Astrocyte (in vitro differentiated cells and primary cell): ENCODE results near the gene THRA. TPM values are rescaled to one million over a fixed set of nuclear protein-coding genes. Genes with fewer than 3 reads are reported as not detected.
A peak's percentile ranks its signal among the peaks of the same experiment; 100 is the strongest.
"Not testable (repeated sequence)": the region's sequence is repeated elsewhere in the genome, so short reads cannot be mapped to it uniquely, and the experiment has no call there.

Experiments
- DNase-seq: peaks from one replicate; pipeline ENCODE4 v3.0.0-alpha.2; 2010; ENCODE audit warnings: low read depth
- FAIRE-seq: peaks from 2 replicates; lab custom pipeline; 2011; peaks lifted over from hg19 to GRCh38; lab: Jason Lieb, UNC
- H2AFZ ChIP-seq: 2 replicates; pipeline ENCODE4 v1.6.0; 2012; ENCODE audit warnings: low read depth, low read length, inconsistent platforms
- H3K27ac ChIP-seq: 2 replicates; pipeline ENCODE4 v1.5.1; 2011; ENCODE audit warnings: low read depth, low read length, inconsistent platforms
- H3K27me3 ChIP-seq: 2 replicates; pipeline ENCODE4 v1.6.0; 2011; ENCODE audit warnings: low read length, inconsistent platforms; ENCODE audit not compliant: insufficient read depth
- H3K36me3 ChIP-seq: 2 replicates; pipeline ENCODE4 v1.5.1; 2011; ENCODE audit warnings: low read length, inconsistent platforms; ENCODE audit not compliant: insufficient read depth
- H3K4me1 ChIP-seq: 2 replicates; pipeline ENCODE4 v1.5.1; 2011; ENCODE audit warnings: low read length, inconsistent platforms; ENCODE audit not compliant: insufficient read depth
- H3K4me2 ChIP-seq: 2 replicates; pipeline ENCODE4 v1.6.0; 2012; ENCODE audit warnings: low read length, inconsistent platforms
- H3K4me3 ChIP-seq: 2 replicates; pipeline ENCODE4 v1.5.1; 2011; ENCODE audit warnings: low read depth, mild to moderate bottlenecking, low read length, inconsistent platforms; ENCODE audit not compliant: insufficient read depth
- H3K79me2 ChIP-seq: 2 replicates; pipeline ENCODE4 v1.6.0; 2012; ENCODE audit warnings: mild to moderate bottlenecking, low read length, inconsistent platforms; ENCODE audit not compliant: insufficient read depth
- H3K9ac ChIP-seq: 2 replicates; pipeline ENCODE4 v1.6.0; 2012; ENCODE audit warnings: mild to moderate bottlenecking, low read length, inconsistent platforms
- H3K9me3 ChIP-seq: 2 replicates; pipeline ENCODE4 v1.5.1; 2012; ENCODE audit warnings: low read depth, mild to moderate bottlenecking, low read length, inconsistent platforms; ENCODE audit not compliant: insufficient read depth
- H4K20me1 ChIP-seq: 2 replicates; pipeline ENCODE4 v1.6.0; 2012; ENCODE audit warnings: low read length, inconsistent platforms; ENCODE audit not compliant: insufficient read depth
- H3K27ac Mint-ChIP-seq: one replicate; pipeline ENCODE4 v1.8.0; 2021; ENCODE audit warnings: mild to moderate bottlenecking, mixed read lengths; ENCODE audit not compliant: unreplicated experiment
- H3K27me3 Mint-ChIP-seq: one replicate; pipeline ENCODE4 v1.8.0; 2021; ENCODE audit warnings: low read depth, mixed read lengths; ENCODE audit not compliant: unreplicated experiment
- H3K36me3 Mint-ChIP-seq: one replicate; pipeline ENCODE4 v1.8.0; 2021; ENCODE audit warnings: low read depth, mixed read lengths; ENCODE audit not compliant: unreplicated experiment
- H3K4me1 Mint-ChIP-seq: one replicate; pipeline ENCODE4 v1.8.0; 2021; ENCODE audit warnings: low read depth, mixed read lengths; ENCODE audit not compliant: unreplicated experiment
- H3K4me3 Mint-ChIP-seq: one replicate; pipeline ENCODE4 v1.8.0; 2021; ENCODE audit warnings: mild to moderate bottlenecking, moderate library complexity, mixed read lengths; ENCODE audit not compliant: unreplicated experiment
- H3K9me3 Mint-ChIP-seq: one replicate; pipeline ENCODE4 v1.8.0; 2021; ENCODE audit warnings: mild to moderate bottlenecking, mixed read lengths; ENCODE audit not compliant: unreplicated experiment
- EZH2 ChIP-seq: IDR thresholded peaks from 2 replicates; pipeline ENCODE4 v1.6.1; 2012; ENCODE audit warnings: mild to moderate bottlenecking, low read length, inconsistent platforms; ENCODE audit not compliant: insufficient read depth
- microRNA-seq: library from miRNA; unstranded; fragments of <30 nt; microRNA quantifications from one replicate; pipeline ENCODE4 v1.2.0, GENCODE V29; 2020
- total RNA-seq: library from RNA; stranded (reverse); gene quantifications from 2 replicates; pipeline ENCODE4 v1.2.1, GENCODE V29; 2021
- TF ChIP-seq, protein P1 (sequence below): IDR thresholded peaks from 2 replicates; pipeline ENCODE4 v1.5.1; 2011; ENCODE audit warnings: low read depth, mild to moderate bottlenecking, inconsistent platforms, low read length, moderate library complexity; ENCODE audit not compliant: insufficient read depth

Gene THRA
- total RNA-seq, 1 donor from 2014 or later, result 16.7 TPM

DNA sequence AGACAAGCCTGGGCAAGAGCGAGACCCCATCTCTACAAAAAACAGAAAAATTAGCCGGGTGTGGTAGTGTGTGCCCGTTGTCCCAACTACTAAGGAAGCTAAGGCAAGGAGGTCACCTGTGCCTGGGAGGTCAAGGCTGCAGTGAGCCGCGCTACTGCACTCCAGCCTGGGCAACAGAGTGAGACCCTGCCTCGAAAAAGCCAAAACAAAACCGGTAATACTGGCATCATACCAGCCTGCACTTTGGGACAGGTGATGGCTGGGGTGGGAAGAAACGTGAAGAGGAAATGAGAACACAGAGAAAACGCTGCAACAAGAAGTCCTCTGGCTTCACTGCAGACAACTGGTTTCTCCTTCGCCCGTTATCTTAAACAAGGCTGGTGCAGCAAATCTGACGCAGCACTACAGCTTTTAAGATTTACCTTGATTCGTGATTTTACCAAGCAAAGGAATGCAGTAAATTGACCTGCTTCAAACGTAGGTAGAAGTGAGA lies 76.8 kb downstream of the THRA start:
- peak overlapping the region; percentile 97 for H3K27ac Mint-ChIP-seq
- Histone ChIP-seq H3K9ac (peak overlapping the region; percentile 97), H3K27me3 (no peaks in the 10 kb centered on the region), H3K36me3 (peaks cover 25% of the 10 kb centered on the region), H4K20me1 (peaks cover 15% of the 10 kb centered on the region), H3K4me1 (peaks cover 13% of the 10 kb centered on the region), H3K4me2 (peak overlapping the region; percentile 88), H3K4me3 (peak overlapping the region; percentile 75), H3K79me2 (peaks cover 49% of the 10 kb centered on the region), H3K27ac (peak overlapping the region; percentile 80), H3K9me3 (no peaks in the 10 kb centered on the region), H2AFZ (peak overlapping the region; percentile 54)
- H3K4me3 Mint-ChIP-seq, result peak overlapping the region; percentile 97
- TF ChIP-seq, protein P1, sequence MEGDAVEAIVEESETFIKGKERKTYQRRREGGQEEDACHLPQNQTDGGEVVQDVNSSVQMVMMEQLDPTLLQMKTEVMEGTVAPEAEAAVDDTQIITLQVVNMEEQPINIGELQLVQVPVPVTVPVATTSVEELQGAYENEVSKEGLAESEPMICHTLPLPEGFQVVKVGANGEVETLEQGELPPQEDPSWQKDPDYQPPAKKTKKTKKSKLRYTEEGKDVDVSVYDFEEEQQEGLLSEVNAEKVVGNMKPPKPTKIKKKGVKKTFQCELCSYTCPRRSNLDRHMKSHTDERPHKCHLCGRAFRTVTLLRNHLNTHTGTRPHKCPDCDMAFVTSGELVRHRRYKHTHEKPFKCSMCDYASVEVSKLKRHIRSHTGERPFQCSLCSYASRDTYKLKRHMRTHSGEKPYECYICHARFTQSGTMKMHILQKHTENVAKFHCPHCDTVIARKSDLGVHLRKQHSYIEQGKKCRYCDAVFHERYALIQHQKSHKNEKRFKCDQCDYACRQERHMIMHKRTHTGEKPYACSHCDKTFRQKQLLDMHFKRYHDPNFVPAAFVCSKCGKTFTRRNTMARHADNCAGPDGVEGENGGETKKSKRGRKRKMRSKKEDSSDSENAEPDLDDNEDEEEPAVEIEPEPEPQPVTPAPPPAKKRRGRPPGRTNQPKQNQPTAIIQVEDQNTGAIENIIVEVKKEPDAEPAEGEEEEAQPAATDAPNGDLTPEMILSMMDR, result no peak
- TF ChIP-seq EZH2, result no peak
- no peak for FAIRE-seq
- H3K27me3 Mint-ChIP-seq, result no peaks in the 10 kb centered on the region
- no peaks in the 10 kb centered on the region for H3K9me3 Mint-ChIP-seq
- H3K4me1 Mint-ChIP-seq, result peaks cover 13% of the 10 kb centered on the region
- DNase-seq, result no peak
- peaks cover 14% of the 10 kb centered on the region for H3K36me3 Mint-ChIP-seq

DNA sequence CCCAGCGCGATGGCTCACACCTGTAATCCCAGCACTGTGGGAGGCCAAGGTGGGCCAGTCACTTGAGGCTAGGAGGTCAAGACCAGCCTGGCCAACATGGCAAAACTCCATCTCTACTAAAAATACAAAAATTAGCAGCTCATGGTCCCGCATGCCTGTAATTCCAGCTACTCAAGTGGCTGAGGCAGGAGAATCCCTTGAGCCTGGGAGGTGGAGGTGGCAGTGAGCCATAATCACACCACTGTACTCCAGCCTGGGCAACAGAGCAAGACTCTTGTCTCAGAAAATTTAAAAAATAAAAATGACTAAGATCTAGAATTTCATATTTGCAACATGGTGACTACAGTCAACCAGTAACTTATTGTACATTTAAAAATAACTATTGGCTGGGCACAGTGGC lies 80.4 kb downstream of the THRA start:
- H2AFZ ChIP-seq, H3K27me3 Mint-ChIP-seq, H3K27me3 ChIP-seq, H3K4me3 Mint-ChIP-seq, H3K9me3 ChIP-seq, FAIRE-seq, H3K27ac Mint-ChIP-seq, DNase-seq, H3K4me2 ChIP-seq, H3K9ac ChIP-seq, H3K4me3 ChIP-seq, H3K9me3 Mint-ChIP-seq, H3K27ac ChIP-seq: not testable (repeated sequence)
- H3K4me1 Mint-ChIP-seq, result peaks cover 13% of the 10 kb centered on the region
- Histone ChIP-seq H4K20me1 (peaks cover 20% of the 10 kb centered on the region), H3K4me1 (peaks cover 13% of the 10 kb centered on the region), H3K36me3 (peaks cover 19% of the 10 kb centered on the region), H3K79me2 (peaks cover 52% of the 10 kb centered on the region)
- H3K36me3 Mint-ChIP-seq, result peaks cover 15% of the 10 kb centered on the region

Small RNAs within 50 kb of the gene (microRNA-seq; reads per million reads assigned to microRNA genes)
- gene MIR6884, result 3.6 reads per million, percentile 11 among the genes with 10 or more reads in this experiment

Other genes starting within 250 kb of the THRA start
- gene IKZF3, start 198.7 kb upstream of the THRA start, total RNA-seq, result 0.34 and 0.41 TPM in 2 replicates
- gene ZPBP2, start 194.8 kb upstream of the THRA start, total RNA-seq, result not detected in 2 replicates
- gene GSDMB, start 144.3 kb upstream of the THRA start, total RNA-seq, result 12.1 and 12.4 TPM in 2 replicates
- 65.3 and 70.2 TPM in 2 replicates for gene ORMDL3, start 135.4 kb upstream of the THRA start, total RNA-seq
- gene LRRC3C, start 135.2 kb upstream of the THRA start, total RNA-seq, result not detected in 2 replicates
- not detected in 2 replicates for gene GSDMA, start 100.0 kb upstream of the THRA start, total RNA-seq
- 129 and 134 TPM in 2 replicates for gene PSMD3, start 82.2 kb upstream of the THRA start, total RNA-seq
- gene CSF3, start 47.5 kb upstream of the THRA start, total RNA-seq, result not detected in 2 replicates
- gene MED24, start 8.6 kb upstream of the THRA start, total RNA-seq, result 49.2 and 56.4 TPM in 2 replicates
- 8.7 and 10.1 TPM in 2 replicates for gene NR1D1, start 37.6 kb downstream of the THRA start, total RNA-seq
- 81.9 and 83.3 TPM in 2 replicates for gene MSL1, start 59.0 kb downstream of the THRA start, total RNA-seq
- 55.0 and 56.1 TPM in 2 replicates for gene CASC3, start 77.6 kb downstream of the THRA start, total RNA-seq
- 6.8 and 7.0 TPM in 2 replicates for gene RAPGEFL1, start 114.5 kb downstream of the THRA start, total RNA-seq
- gene WIPF2, start 156.3 kb downstream of the THRA start, total RNA-seq, result 30.7 and 31.2 TPM in 2 replicates
- 6.4 and 14.4 TPM in 2 replicates for gene CDC6, start 224.9 kb downstream of the THRA start, total RNA-seq
- gene RARA, start 246.2 kb downstream of the THRA start, total RNA-seq, result 37.6 and 38.8 TPM in 2 replicates